Measurements from ENCODE around the gene SEPHS2.

DNA sequence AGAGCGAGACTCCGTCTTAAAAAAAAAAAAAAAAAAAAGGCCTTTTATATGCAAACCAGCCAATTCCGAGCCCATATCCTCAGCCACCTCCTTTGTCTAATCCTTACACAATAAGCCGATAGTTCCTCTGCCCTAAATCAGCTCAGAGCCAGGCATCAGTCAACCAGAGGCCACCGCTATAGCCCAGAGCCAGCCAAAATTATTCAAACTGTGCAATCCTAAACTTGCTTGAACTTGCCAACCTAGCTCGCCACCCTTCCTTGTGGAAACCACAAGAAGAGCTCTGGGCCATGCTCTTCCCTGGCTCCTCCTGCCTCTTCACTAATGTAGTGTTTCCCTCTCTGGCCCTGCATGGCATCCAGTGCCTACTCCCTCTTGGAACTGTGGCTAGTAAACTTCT, 44.5 kb upstream of the SEPHS2 start:
- TF ChIP-seq EZH2 (IDR thresholded peaks at IDR 0.05; ENCODE audit: low read depth, low read length, severe bottlenecking): no peak
- TF ChIP-seq GABPA (IDR thresholded peaks at IDR 0.05; ENCODE audit: borderline replicate concordance, insufficient read depth, low read length): no peak
- TF ChIP-seq, protein P1, sequence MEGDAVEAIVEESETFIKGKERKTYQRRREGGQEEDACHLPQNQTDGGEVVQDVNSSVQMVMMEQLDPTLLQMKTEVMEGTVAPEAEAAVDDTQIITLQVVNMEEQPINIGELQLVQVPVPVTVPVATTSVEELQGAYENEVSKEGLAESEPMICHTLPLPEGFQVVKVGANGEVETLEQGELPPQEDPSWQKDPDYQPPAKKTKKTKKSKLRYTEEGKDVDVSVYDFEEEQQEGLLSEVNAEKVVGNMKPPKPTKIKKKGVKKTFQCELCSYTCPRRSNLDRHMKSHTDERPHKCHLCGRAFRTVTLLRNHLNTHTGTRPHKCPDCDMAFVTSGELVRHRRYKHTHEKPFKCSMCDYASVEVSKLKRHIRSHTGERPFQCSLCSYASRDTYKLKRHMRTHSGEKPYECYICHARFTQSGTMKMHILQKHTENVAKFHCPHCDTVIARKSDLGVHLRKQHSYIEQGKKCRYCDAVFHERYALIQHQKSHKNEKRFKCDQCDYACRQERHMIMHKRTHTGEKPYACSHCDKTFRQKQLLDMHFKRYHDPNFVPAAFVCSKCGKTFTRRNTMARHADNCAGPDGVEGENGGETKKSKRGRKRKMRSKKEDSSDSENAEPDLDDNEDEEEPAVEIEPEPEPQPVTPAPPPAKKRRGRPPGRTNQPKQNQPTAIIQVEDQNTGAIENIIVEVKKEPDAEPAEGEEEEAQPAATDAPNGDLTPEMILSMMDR (IDR thresholded peaks at IDR 0.05; ENCODE audit: control extremely low read depth in 1 of 3, insufficient read depth in 1 of 3, low read depth in 1 of 3, low read length in 3 of 3): no peak
- no peak for TF ChIP-seq POLR2A (IDR thresholded peaks at IDR 0.05; ENCODE audit: control extremely low read depth in 1 of 2, low read depth in 2 of 2, low read length in 2 of 2)
- TF ChIP-seq SUZ12 (IDR thresholded peaks at IDR 0.05; ENCODE audit: low read length): no peak
- no peak for TF ChIP-seq POLR2AphosphoS5 (IDR thresholded peaks at IDR 0.05; ENCODE audit: low read depth, low read length)
- TF ChIP-seq RFX5 (IDR thresholded peaks at IDR 0.05; ENCODE audit: borderline replicate concordance, low read depth, low read length): no peak
- no peak for TF ChIP-seq TAF1 (IDR thresholded peaks at IDR 0.05; ENCODE audit: low read depth, low read length)
- no peak for TF ChIP-seq SIN3A (conservative IDR thresholded peaks at IDR 0.05 in 1 of 2, IDR thresholded peaks at IDR 0.05 in 1 of 2; ENCODE audit: low read depth in 1 of 2, low read length in 2 of 2)
- no peak for TF ChIP-seq BCL11A (IDR thresholded peaks at IDR 0.05; ENCODE audit: low read depth in 2 of 2, low read length in 2 of 2)
- no peak for TF ChIP-seq HDAC2 (IDR thresholded peaks at IDR 0.05; ENCODE audit: borderline replicate concordance in 1 of 2, low read depth in 2 of 2, low read length in 2 of 2)
- TF ChIP-seq CREB1 (IDR thresholded peaks at IDR 0.05): no peak
- TF ChIP-seq BRCA1 (IDR thresholded peaks at IDR 0.05; ENCODE audit: low read depth, low read length): no peak
- no peak for TF ChIP-seq TAF7 (optimal IDR thresholded peaks at IDR 0.05; ENCODE audit: borderline replicate concordance, low read depth, low read length)
